ENCODE results near the gene WAC. TPM values are rescaled to one million over a fixed set of nuclear protein-coding genes. Genes with fewer than 3 reads are reported as not detected.

The WAC gene
- polyA plus RNA-seq, 2 of the 4 experiments (the other 2 are of a cell fraction) = 63.9 to 133 TPM

GRCh38 chr10:28600056-28600455 is 67.1 kb downstream of the WAC start:
- WGBS (ENCODE audit: missing lambda C conversion rate) = 69% methylated on average over 2 of the region's 2 CpGs
- no peak overlapping the region for H3K4me2 ChIP-seq
- ChIA-PET CTCF (no interaction called here), POLR2A (no interaction called here)
- no peak overlapping the region for H3K27ac ChIP-seq
- TF ChIP-seq, protein P1, sequence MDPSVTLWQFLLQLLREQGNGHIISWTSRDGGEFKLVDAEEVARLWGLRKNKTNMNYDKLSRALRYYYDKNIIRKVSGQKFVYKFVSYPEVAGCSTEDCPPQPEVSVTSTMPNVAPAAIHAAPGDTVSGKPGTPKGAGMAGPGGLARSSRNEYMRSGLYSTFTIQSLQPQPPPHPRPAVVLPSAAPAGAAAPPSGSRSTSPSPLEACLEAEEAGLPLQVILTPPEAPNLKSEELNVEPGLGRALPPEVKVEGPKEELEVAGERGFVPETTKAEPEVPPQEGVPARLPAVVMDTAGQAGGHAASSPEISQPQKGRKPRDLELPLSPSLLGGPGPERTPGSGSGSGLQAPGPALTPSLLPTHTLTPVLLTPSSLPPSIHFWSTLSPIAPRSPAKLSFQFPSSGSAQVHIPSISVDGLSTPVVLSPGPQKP (IDR thresholded peaks at IDR 0.05; ENCODE audit: low read depth, low read length) = no peak
- TF ChIP-seq SREBF2 (IDR thresholded peaks at IDR 0.05) (no peak), ZC3H11A (IDR thresholded peaks at IDR 0.05) (no peak), HES2 (IDR thresholded peaks at IDR 0.05) (no peak), RCOR1 (IDR thresholded peaks at IDR 0.05; ENCODE audit: low read depth, low read length) (no peak), CEBPB (IDR thresholded peaks at IDR 0.05) (no peak), NFE2L2 (conservative IDR thresholded peaks at IDR 0.05; ENCODE audit: low read length) (no peak), EHMT2 (IDR thresholded peaks at IDR 0.05; ENCODE audit: low read depth) (no peak), KDM5A (IDR thresholded peaks at IDR 0.05) (no peak), HOXB13 (CRISPR knock-in tag; IDR thresholded peaks at IDR 0.05; ENCODE audit: low read depth) (no peak), HMGXB4 (CRISPR knock-in tag; IDR thresholded peaks at IDR 0.05; ENCODE audit: borderline replicate concordance) (no peak), BHLHE40 (IDR thresholded peaks at IDR 0.05; ENCODE audit: low read depth, low read length) (no peak), RFX5 (IDR thresholded peaks at IDR 0.05) (no peak)
- no peak overlapping the region for H3K4me3 ChIP-seq
- FAIRE-seq (no peak), DNase-seq (ENCODE audit: low read depth in 1 of 2, low spot score in 1 of 2) (no peak), ATAC-seq (no peak)
- H3K4me1 ChIP-seq = peaks cover 8% of the 10 kb centered on the region
- no peaks in the 10 kb centered on the region for H3K9me3 ChIP-seq

DNA sequence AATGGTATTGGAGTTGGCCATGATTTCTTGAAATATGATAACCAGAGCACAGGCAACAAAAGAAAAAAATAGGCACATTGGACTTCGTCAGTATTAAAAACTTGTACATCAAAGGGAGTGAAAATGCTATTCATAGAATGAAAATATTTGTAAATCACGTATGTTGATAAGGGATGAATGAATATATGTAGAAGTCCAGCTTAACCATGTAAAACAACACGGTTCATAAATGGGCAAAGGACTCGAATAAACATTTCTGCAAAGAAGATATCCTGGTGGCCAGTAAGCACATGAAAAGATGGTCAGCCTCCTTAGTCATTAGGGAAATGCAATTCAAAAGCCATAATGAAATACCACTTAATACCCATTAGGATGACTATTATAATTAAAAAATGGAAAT is 68.1 kb downstream of the WAC start:
- 74% methylated on average over 4 of the region's 4 CpGs for WGBS (ENCODE audit: missing lambda C conversion rate)
- no peak for TF ChIP-seq ZC3H11A (IDR thresholded peaks at IDR 0.05)
- TF ChIP-seq, protein P2, sequence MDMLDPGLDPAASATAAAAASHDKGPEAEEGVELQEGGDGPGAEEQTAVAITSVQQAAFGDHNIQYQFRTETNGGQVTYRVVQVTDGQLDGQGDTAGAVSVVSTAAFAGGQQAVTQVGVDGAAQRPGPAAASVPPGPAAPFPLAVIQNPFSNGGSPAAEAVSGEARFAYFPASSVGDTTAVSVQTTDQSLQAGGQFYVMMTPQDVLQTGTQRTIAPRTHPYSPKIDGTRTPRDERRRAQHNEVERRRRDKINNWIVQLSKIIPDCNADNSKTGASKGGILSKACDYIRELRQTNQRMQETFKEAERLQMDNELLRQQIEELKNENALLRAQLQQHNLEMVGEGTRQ (IDR thresholded peaks at IDR 0.05) = no peak
- TF ChIP-seq MYC (IDR thresholded peaks at IDR 0.05; ENCODE audit: borderline replicate concordance, low read length) = no peak
- TF ChIP-seq KDM5A (IDR thresholded peaks at IDR 0.05) = no peak
- TF ChIP-seq SMC3 (IDR thresholded peaks at IDR 0.05) = no peak
- TF ChIP-seq CEBPB (IDR thresholded peaks at IDR 0.05) = no peak
- TF ChIP-seq RAD21 (conservative IDR thresholded peaks at IDR 0.05 in 1 of 2, IDR thresholded peaks at IDR 0.05 in 1 of 2) = no peak
- no peak for TF ChIP-seq EHMT2 (IDR thresholded peaks at IDR 0.05; ENCODE audit: low read depth)
- no peak for TF ChIP-seq RFX5 (IDR thresholded peaks at IDR 0.05)
- no peak for TF ChIP-seq HES2 (IDR thresholded peaks at IDR 0.05)
- TF ChIP-seq HOXB13 (CRISPR knock-in tag; IDR thresholded peaks at IDR 0.05; ENCODE audit: low read depth) = no peak
- TF ChIP-seq, protein P3, sequence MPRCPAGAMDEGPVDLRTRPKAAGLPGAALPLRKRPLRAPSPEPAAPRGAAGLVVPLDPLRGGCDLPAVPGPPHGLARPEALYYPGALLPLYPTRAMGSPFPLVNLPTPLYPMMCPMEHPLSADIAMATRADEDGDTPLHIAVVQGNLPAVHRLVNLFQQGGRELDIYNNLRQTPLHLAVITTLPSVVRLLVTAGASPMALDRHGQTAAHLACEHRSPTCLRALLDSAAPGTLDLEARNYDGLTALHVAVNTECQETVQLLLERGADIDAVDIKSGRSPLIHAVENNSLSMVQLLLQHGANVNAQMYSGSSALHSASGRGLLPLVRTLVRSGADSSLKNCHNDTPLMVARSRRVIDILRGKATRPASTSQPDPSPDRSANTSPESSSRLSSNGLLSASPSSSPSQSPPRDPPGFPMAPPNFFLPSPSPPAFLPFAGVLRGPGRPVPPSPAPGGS (IDR thresholded peaks at IDR 0.05) = no peak
- TF ChIP-seq REST (IDR thresholded peaks at IDR 0.05) = no peak
- TF ChIP-seq POLR2A (IDR thresholded peaks at IDR 0.05; ENCODE audit: low read length) = no peak
- TF ChIP-seq ATOH8 (CRISPR knock-in tag; IDR thresholded peaks at IDR 0.05; ENCODE audit: low read depth) = no peak
- no peak for TF ChIP-seq FOSB (CRISPR knock-in tag; IDR thresholded peaks at IDR 0.05)
- TF ChIP-seq, protein P4, sequence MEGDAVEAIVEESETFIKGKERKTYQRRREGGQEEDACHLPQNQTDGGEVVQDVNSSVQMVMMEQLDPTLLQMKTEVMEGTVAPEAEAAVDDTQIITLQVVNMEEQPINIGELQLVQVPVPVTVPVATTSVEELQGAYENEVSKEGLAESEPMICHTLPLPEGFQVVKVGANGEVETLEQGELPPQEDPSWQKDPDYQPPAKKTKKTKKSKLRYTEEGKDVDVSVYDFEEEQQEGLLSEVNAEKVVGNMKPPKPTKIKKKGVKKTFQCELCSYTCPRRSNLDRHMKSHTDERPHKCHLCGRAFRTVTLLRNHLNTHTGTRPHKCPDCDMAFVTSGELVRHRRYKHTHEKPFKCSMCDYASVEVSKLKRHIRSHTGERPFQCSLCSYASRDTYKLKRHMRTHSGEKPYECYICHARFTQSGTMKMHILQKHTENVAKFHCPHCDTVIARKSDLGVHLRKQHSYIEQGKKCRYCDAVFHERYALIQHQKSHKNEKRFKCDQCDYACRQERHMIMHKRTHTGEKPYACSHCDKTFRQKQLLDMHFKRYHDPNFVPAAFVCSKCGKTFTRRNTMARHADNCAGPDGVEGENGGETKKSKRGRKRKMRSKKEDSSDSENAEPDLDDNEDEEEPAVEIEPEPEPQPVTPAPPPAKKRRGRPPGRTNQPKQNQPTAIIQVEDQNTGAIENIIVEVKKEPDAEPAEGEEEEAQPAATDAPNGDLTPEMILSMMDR (IDR thresholded peaks at IDR 0.05) = no peak
- ATAC-seq (no peak), DNase-seq (ENCODE audit: low read depth in 1 of 2, low spot score in 1 of 2) (no peak), FAIRE-seq (peak; percentile 13)
- H3K9me3 ChIP-seq = no peaks in the 10 kb centered on the region
- ChIA-PET CTCF (no interaction called here), POLR2A (no interaction called here)
- no peak overlapping the region for H3K4me2 ChIP-seq
- H3K27ac ChIP-seq = no peak overlapping the region
- H3K4me3 ChIP-seq = no peak overlapping the region
- H3K4me1 ChIP-seq = no peaks in the 10 kb centered on the region
